GM08714 (cell line): ENCODE data around the gene NMRAL1.

Source experiments
- H3K4me3 ChIP-seq: fragments of 200-500 bp; sonication (Bioruptor generic); 2 replicates; pipeline ENCODE4 v1.5.1; 2014; ENCODE audit warnings: mild to moderate bottlenecking, low read length, inconsistent platforms
- ZNF274 ChIP-seq: IDR thresholded peaks from 2 replicates; pipeline ENCODE4 v1.6.1; 2012; ENCODE audit warnings: mild to moderate bottlenecking, low read depth, low read length

The NMRAL1 gene

GRCh38 chr16:4433914-4434787 lies 40.3 kb downstream of the NMRAL1 start:
- no peak for TF ChIP-seq ZNF274
- no peak overlapping the region for H3K4me3 ChIP-seq

DNA sequence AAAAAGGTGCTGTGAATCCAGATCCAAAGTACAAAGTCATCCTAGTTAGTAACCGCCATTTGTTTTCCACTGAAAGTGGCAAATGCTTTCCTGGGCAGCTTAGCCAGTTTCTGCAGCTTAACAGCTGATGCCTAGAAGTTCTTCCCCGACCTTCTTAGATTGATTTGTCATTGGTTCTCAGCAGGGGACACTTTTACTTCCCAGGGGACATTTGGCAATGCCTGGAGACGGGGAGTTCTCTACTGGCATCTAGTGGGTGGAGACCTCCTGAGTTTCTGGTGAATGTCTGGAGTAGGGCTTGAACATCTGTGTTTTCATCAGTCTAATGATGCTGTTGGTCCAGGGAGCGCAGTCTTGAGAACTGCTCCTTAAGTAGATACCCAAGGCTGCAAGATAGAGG lies 41.2 kb downstream of the NMRAL1 start:
- TF ChIP-seq ZNF274: no peak
- H3K4me3 ChIP-seq: no peak overlapping the region

DNA sequence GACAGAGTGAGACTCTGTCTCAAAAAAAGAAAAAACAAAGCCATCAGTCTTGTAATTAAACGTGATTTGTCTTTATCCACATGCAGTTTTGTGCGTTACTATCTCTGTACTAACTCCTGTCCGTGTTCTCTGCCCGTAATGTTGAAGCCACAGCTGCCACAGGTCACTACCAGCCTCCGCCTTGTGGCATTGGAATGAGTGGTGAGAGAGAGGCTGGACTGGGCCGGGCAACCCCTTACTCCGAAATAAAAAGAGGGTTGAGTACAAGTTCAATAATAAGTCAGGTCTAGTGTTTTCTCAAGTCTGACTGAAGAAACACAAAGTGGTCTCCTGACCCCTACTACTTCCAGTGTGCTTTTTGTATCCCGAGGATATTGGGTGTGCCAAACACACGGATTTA lies 43.4 kb downstream of the NMRAL1 start:
- no peak for TF ChIP-seq ZNF274
- no peak overlapping the region for H3K4me3 ChIP-seq

GRCh38 chr16:4428500-4428899 lies 45.9 kb downstream of the NMRAL1 start:
- no peak for TF ChIP-seq ZNF274
- H3K4me3 ChIP-seq: no peak overlapping the region

- TF ChIP-seq ZNF274: no peak
- peak overlapping the region; percentile 89 for H3K4me3 ChIP-seq
Measured at GRCh38 chr16:4426722-4427372, 47.6 kb downstream of the NMRAL1 start.

- TF ChIP-seq ZNF274: no peak
- H3K4me3 ChIP-seq: peak overlapping the region; percentile 89
Measured at GRCh38 chr16:4426021-4426684, 48.3 kb downstream of the NMRAL1 start.

DNA sequence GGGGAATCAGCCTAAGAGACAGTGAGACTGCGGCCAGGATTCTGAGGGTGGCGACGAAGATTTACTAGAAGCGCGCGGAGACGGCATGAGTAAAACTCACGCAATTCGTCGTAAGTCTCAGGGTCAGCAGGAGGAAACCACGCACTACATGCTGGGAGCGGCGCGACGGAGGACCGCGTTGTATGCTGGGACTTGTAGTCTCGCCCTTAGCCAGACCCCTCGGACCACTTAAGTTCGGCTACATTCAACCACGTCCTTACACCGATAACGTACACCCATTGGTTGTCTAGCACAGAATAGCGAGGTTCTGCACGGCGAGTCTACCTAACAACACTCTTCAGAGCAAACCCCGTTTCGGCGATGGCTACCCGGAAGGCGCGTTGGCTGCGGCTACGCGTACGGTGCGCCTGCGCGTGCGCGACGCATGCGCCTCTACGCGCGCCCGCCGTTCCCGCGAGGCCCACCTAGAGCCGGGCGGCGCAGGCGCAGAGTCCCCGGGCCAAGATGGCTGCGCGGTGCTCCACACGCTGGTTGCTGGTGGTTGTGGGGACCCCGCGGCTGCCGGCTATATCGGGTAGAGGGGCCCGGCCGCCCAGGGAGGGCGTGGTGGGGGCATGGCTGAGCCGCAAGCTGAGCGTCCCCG lies 48.9 kb downstream of the NMRAL1 start, which contains the start of gene DNAJA3:
Gene DNAJA3, plus strand, starts transcription at position 491 of the 643 bp plus-strand sequence. Its CDS starts 14 bp downstream, at position 505.
- no peak for TF ChIP-seq ZNF274
- peak within 1 kb of the TSS; percentile 89 for H3K4me3 ChIP-seq

DNA sequence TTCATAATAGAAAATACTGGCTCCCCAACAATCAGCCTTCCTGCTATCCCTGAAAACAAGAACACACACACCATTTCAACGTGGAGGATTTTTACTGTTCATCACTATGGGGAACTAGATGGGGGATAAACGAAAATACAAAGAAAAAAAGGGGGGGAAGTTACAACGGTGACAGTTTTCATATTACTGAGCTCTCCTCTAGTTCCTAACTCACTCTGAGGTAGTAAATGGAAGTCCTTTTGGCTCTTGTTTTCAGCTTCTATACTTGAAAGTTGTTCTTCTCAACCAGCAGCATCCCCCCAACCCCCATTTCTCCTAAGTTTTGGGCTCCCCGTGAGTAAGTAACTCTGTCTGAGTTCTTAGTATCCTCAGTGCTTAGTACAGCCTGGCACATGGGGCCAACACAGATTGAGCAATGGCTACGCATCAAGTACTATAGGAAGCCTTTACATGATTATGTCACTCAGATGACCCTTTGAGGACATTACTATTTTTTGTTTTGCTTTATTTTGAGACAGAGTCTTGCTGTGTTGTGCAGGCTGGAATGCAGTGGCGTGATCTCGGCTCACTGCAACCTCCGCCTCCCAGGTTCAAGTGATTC lies 53.8 kb downstream of the NMRAL1 start:
- no peak overlapping the region for H3K4me3 ChIP-seq
- TF ChIP-seq ZNF274: no peak

GRCh38 chr16:4419402-4419959 lies 54.9 kb downstream of the NMRAL1 start:
- no peak overlapping the region for H3K4me3 ChIP-seq
- no peak for TF ChIP-seq ZNF274

GRCh38 chr16:4416200-4417032 lies 58.0 kb downstream of the NMRAL1 start, which contains the start of gene CORO7:
TSS of gene CORO7 (minus strand) at chr16:4416596. CDS start at chr16:4416518, 78 bp downstream.
- peak within 1 kb of the TSS; percentile 64 for H3K4me3 ChIP-seq
- TF ChIP-seq ZNF274: no peak

GRCh38 chr16:4415538-4416199 lies 58.8 kb downstream of the NMRAL1 start:
- TF ChIP-seq ZNF274: no peak
- peak overlapping the region; percentile 64 for H3K4me3 ChIP-seq
